ENCODE data around the gene GREM1. TPM values are rescaled to one million over a fixed set of nuclear protein-coding genes. Genes with fewer than 3 reads are reported as not detected.

The GREM1 gene
- total and polyA plus RNA-seq, 12 donors = 0.03 to 0.37 (median 0.19) TPM; not detected in 3

DNA sequence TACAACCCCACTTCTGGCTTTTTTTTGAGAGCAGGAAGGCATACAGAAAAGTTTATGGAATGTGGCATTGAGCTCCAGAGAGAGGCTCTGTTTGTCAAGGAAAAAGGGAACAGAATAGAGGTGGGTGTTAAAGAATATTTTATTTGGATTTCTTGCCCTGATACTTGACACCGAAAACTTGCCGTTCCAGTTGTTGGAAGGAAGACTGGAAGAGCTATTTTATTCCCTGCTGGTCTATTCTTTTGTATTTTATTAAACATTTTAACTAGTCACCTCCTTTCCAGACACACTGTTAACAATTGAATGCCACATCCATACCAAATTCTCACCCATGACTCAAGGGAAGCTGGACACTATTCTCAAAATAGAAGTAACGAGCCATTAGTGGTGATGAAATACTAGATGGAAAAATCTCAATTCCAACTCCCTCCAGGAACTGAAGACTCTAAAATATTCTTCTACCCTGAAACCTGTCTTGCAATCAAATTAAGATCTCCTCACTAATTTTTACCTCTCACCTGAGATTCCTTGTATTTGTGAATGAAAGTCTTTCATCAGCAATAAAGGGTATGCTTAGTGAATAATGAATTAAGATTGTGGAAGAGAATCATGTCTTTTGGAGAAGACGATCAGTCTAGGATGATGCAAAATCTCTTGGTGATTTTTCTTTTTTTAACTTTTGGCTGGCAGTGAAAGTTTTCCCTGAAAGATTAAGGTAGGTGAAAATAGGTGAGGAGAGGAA, 28.5 kb downstream of the GREM1 start:
- 76 to 88% methylated on average over 4 of the region's 4 CpGs for WGBS, 2 donors
- DNase-seq (no peak), ATAC-seq (no peak)
- intact Hi-C loops (cut with DNase I) = loop anchor here in 1 of 10 donors (10.0 kb wide), 1 partner anchor 61 kb away; no protein-coding TSS in a partner anchor
- peaks cover 0 to 14% (median 0%) of the 10 kb centered on the region in 11 donors for H3K9me3 ChIP-seq
- TF ChIP-seq, protein P1, sequence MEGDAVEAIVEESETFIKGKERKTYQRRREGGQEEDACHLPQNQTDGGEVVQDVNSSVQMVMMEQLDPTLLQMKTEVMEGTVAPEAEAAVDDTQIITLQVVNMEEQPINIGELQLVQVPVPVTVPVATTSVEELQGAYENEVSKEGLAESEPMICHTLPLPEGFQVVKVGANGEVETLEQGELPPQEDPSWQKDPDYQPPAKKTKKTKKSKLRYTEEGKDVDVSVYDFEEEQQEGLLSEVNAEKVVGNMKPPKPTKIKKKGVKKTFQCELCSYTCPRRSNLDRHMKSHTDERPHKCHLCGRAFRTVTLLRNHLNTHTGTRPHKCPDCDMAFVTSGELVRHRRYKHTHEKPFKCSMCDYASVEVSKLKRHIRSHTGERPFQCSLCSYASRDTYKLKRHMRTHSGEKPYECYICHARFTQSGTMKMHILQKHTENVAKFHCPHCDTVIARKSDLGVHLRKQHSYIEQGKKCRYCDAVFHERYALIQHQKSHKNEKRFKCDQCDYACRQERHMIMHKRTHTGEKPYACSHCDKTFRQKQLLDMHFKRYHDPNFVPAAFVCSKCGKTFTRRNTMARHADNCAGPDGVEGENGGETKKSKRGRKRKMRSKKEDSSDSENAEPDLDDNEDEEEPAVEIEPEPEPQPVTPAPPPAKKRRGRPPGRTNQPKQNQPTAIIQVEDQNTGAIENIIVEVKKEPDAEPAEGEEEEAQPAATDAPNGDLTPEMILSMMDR (IDR thresholded peaks at IDR 0.05) = no peak
- H3K4me3 ChIP-seq = no peak overlapping the region
- no peaks in the 10 kb centered on the region for H3K4me1 ChIP-seq
- H3K27ac ChIP-seq = no peak overlapping the region
- H3K36me3 ChIP-seq = no peaks in the 10 kb centered on the region
- H3K27me3 ChIP-seq = peaks cover 0 to 4% (median 0%) of the 10 kb centered on the region in 7 donors

DNA sequence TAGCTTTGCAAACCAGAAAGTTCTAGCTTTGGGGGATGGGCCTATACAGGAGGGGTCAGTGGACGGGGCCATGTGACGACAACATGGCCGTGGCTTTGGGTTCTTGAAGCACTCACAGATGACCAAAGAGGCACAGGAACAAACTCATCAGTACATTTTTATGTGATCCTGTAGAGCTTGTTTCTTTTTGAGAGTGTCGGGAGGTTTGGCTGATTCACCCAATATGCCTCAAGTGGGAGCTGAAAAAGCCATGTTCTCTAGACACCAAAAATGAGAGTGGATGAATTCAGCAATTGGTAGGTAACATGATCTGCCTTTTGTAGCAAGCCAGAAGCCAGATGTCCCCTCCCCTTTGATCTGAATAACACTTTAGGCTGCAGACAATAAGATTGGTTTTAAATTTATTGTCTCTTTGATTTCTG, 30.1 kb downstream of the GREM1 start:
- no peak for ATAC-seq
- Histone ChIP-seq H3K4me1 (no peaks in the 10 kb centered on the region), H3K9me3 (no peaks in the 10 kb centered on the region), H3K36me3 (no peaks in the 10 kb centered on the region), H3K4me3 (no peak overlapping the region), H3K27me3 (peaks cover 0 to 4% (median 0%) of the 10 kb centered on the region in 7 donors), H3K27ac (no peak overlapping the region)
- intact Hi-C loops (cut with DNase I) = loop anchor here in 1 of 10 donors (10.0 kb wide), 1 partner anchor 63 kb away; no protein-coding TSS in a partner anchor
- 88 to 89% methylated on average over 4 of the region's 4 CpGs for WGBS, 2 donors
- TF ChIP-seq, protein P1 (IDR thresholded peaks at IDR 0.05) = no peak
- no peak for DNase-seq

DNA sequence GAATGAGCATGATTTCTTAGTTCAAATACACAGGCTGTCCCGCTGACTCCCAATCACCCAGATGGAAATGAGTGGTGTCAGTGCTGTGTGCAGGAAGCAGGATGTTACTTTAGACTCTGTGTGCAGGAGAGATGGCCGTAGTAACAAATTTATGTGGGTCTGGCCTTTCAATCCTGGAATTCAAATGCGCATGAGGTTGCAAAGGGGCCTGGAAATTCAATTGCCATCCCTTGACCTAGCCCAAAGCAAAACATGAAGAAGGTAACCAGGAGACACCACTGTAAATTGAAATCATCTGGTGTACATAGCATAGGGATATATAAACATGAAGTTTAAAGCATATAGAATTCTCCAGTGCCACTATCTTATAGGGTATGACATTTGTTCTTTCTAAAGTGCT, 33.2 kb downstream of the GREM1 start:
- Histone ChIP-seq H3K36me3 (no peaks in the 10 kb centered on the region), H3K4me1 (no peaks in the 10 kb centered on the region), H3K4me3 (no peak overlapping the region), H3K27me3 (no peaks in the 10 kb centered on the region), H3K27ac (no peak overlapping the region), H3K9me3 (peaks cover 0 to under 1% (median 0%) of the 10 kb centered on the region in 11 donors)
- TF ChIP-seq, protein P1 (IDR thresholded peaks at IDR 0.05) = no peak
- intact Hi-C loops (cut with DNase I) = no loop called here
- ATAC-seq (no peak), DNase-seq (no peak)
- WGBS, 2 donors = 52 to 73% methylated on average over 3 of the region's 3 CpGs

DNA sequence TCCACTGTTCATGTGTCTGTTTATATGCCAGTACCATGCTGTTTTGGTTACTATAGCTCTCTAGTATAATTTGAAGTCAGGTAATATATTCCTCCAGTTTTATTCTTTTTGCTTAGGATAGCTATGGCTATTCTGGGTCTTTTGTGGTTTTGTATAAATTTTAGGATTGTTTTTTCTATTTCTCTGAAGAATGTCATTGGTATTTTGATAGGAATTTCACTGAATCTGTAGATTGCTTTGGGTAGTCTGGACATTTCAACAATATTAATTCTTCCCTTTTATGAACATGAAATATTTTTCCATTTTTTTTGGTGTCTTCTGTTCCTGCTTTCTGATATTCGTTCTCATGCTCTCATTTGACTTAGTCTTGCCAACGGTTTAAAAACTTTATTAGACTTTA, 39.6 kb downstream of the GREM1 start:
- Histone ChIP-seq H3K4me3 (no peak overlapping the region), H3K9me3 (peaks cover 0 to 17% (median 0%) of the 10 kb centered on the region in 11 donors), H3K27ac (no peak overlapping the region), H3K36me3 (no peaks in the 10 kb centered on the region), H3K4me1 (no peaks in the 10 kb centered on the region), H3K27me3 (peaks cover 0 to 11% (median 0%) of the 10 kb centered on the region in 7 donors)
- DNase-seq (no peak), ATAC-seq (no peak)
- 72 to 77% methylated on average over 2 of the region's 2 CpGs for WGBS, 2 donors
- intact Hi-C loops (cut with DNase I) = no loop called here
- TF ChIP-seq, protein P1 (IDR thresholded peaks at IDR 0.05) = no peak
